GM12878 (cell line): ENCODE results near the gene MFAP4.

Source experiments
- CTCF ChIP-seq, 3 experiments: IDR thresholded peaks in 2 of 3; conservative IDR thresholded peaks in 1 of 3; 2 replicates each; pipeline ENCODE4 v1.5.1; 2011; ENCODE audit warnings: low read depth in 3 of 3, low read length in 3 of 3, mild to moderate bottlenecking in 3 of 3, control low read depth in 2 of 3, moderate library complexity in 2 of 3, inconsistent platforms in 1 of 3, mixed read lengths in 1 of 3; ENCODE audit not compliant: control insufficient read depth in 2 of 3, insufficient read depth in 1 of 3; ENCODE audit errors: extremely low read depth in 1 of 3
- FOXM1 ChIP-seq: IDR thresholded peaks from 2 replicates; pipeline ENCODE4 v1.6.1; 2012; ENCODE audit warnings: low read depth, mild to moderate bottlenecking, inconsistent platforms, low read length, moderate library complexity
- RAD21 ChIP-seq: IDR thresholded peaks from 2 replicates; pipeline ENCODE4 v1.6.1; 2011; ENCODE audit warnings: mild to moderate bottlenecking, low read depth, low read length, moderate library complexity; ENCODE audit not compliant: insufficient read depth
- SREBF1 ChIP-seq: IDR thresholded peaks from 2 replicates; pipeline ENCODE4 v1.6.1; 2012; ENCODE audit warnings: mild to moderate bottlenecking, low read length
- SRF ChIP-seq, 2 experiments: IDR thresholded peaks; 2 replicates each; pipeline ENCODE4 v1.6.1; 2011; ENCODE audit warnings: low read depth in 2 of 2, low read length in 2 of 2, mild to moderate bottlenecking in 1 of 2, moderate library complexity in 1 of 2
- TF ChIP-seq, protein P1 (sequence below): fragments of 450-650 bp; IDR thresholded peaks from 2 replicates; pipeline ENCODE4 v1.6.1; 2016; ENCODE audit warnings: mild to moderate bottlenecking

- TF ChIP-seq, protein P1, sequence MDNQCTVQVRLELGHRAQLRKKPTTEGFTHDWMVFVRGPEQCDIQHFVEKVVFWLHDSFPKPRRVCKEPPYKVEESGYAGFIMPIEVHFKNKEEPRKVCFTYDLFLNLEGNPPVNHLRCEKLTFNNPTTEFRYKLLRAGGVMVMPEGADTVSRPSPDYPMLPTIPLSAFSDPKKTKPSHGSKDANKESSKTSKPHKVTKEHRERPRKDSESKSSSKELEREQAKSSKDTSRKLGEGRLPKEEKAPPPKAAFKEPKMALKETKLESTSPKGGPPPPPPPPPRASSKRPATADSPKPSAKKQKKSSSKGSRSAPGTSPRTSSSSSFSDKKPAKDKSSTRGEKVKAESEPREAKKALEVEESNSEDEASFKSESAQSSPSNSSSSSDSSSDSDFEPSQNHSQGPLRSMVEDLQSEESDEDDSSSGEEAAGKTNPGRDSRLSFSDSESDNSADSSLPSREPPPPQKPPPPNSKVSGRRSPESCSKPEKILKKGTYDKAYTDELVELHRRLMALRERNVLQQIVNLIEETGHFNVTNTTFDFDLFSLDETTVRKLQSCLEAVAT, result no peak
- no peak for TF ChIP-seq RAD21
- TF ChIP-seq CTCF (IDR thresholded peaks at IDR 0.05 in 2 of 3, conservative IDR thresholded peaks at IDR 0.05 in 1 of 3; ENCODE audit: control insufficient read depth in 2 of 3, extremely low read depth in 1 of 3, insufficient read depth in 1 of 3, low read depth in 3 of 3, low read length in 3 of 3), result no peak
- no peak for TF ChIP-seq FOXM1
- TF ChIP-seq SREBF1, result no peak
- no peak for TF ChIP-seq SRF (IDR thresholded peaks at IDR 0.05; ENCODE audit: low read depth in 2 of 2, low read length in 2 of 2)
These were observed 27.1 kb downstream of the MFAP4 start for GRCh38 chr17:19359856-19360255.
